Activated CD8-positive, alpha-beta T cell treated with anti-CD3 and anti-CD28 coated beads for 36 hours (primary cell): Measurements from ENCODE around the gene SPSB4. TPM values are rescaled to one million over a fixed set of nuclear protein-coding genes. Genes with fewer than 3 reads are reported as not detected.

ENCODE experiments used
- ATAC-seq: fragments of 200-7000 bp; cut with Tn5 transposase; one replicate; pipeline ENCODE4 v1.10.0; 2021; ENCODE audit warnings: mild to moderate bottlenecking, moderate library complexity
- CTCF ChIA-PET: fragments of 350-600 bp; sonication (Branson Sonifier 250); formaldehyde crosslinking; loops from one replicate; lab custom pipeline; 2021; ENCODE audit warnings: antibody characterized with exemption; lab: Charles Lee
- POLR2A ChIA-PET: fragments of 350-600 bp; sonication (Branson Sonifier 250); formaldehyde crosslinking; loops from one replicate; lab custom pipeline; 2021; ENCODE audit warnings: antibody characterized with exemption; lab: Charles Lee
- DNase-seq: peaks from one replicate; pipeline ENCODE4 v3.0.0-alpha.2; 2020
- H3K27ac Mint-ChIP-seq: one replicate; pipeline ENCODE4 v1.8.0; 2021; ENCODE audit warnings: mild to moderate bottlenecking, mixed read lengths
- H3K27me3 Mint-ChIP-seq: one replicate; pipeline ENCODE4 v1.8.0; 2021; ENCODE audit warnings: mixed read lengths
- H3K36me3 Mint-ChIP-seq: one replicate; pipeline ENCODE4 v1.8.0; 2021; ENCODE audit warnings: low read depth, mixed read lengths
- H3K4me1 Mint-ChIP-seq: one replicate; pipeline ENCODE4 v1.8.0; 2021; ENCODE audit warnings: low read depth, mixed read lengths
- H3K4me3 Mint-ChIP-seq: one replicate; pipeline ENCODE4 v1.8.0; 2021; ENCODE audit warnings: mild to moderate bottlenecking, moderate library complexity, mixed read lengths
- H3K9me3 Mint-ChIP-seq: one replicate; pipeline ENCODE4 v1.8.0; 2021; ENCODE audit warnings: mixed read lengths
- CTCF ChIP-seq: fragments of 200-600 bp; IDR thresholded peaks from one replicate; pipeline ENCODE4 v1.8.0; 2022; ENCODE audit warnings: antibody characterized with exemption, mild to moderate bottlenecking
- intact Hi-C: fragments of 100-400 bp; cut with micrococcal nuclease; formaldehyde crosslinking; loops from one replicate; pipeline ENCODE4 v1.10.0; 2022
- total RNA-seq, 2 experiments: library from RNA; stranded (reverse); gene quantifications; one replicate each; pipeline ENCODE4 v1.2.3, GENCODE V29; 2021

Gene SPSB4
- total RNA-seq, 2 experiments from 2014 or later: not detected

- no peaks in the 10 kb centered on the region for H3K36me3 Mint-ChIP-seq
- no peaks in the 10 kb centered on the region for H3K9me3 Mint-ChIP-seq
- DNase-seq: no peak
- no peak for ATAC-seq
- intact Hi-C loops: no loop called here
- CTCF ChIA-PET: interaction anchor here (1.0 to 2.0 kb wide), 2 partner anchors 11 to 75 kb away, joined by 3 to 7 read pairs; no protein-coding TSS in a partner anchor
- POLR2A ChIA-PET: no interaction called here
- H3K27me3 Mint-ChIP-seq: peaks cover 2% of the 10 kb centered on the region
- H3K4me1 Mint-ChIP-seq: no peaks in the 10 kb centered on the region
- H3K4me3 Mint-ChIP-seq: no peak overlapping the region
- no peak overlapping the region for H3K27ac Mint-ChIP-seq
- TF ChIP-seq CTCF: no peak
These were observed 35.0 kb downstream of the SPSB4 start for GRCh38 chr3:141086188-141086587.

- DNase-seq (no peak), ATAC-seq (no peak)
- Mint-ChIP-seq H3K27ac (no peak overlapping the region), H3K27me3 (peaks cover 2% of the 10 kb centered on the region), H3K4me3 (no peak overlapping the region), H3K9me3 (no peaks in the 10 kb centered on the region), H3K36me3 (no peaks in the 10 kb centered on the region), H3K4me1 (no peaks in the 10 kb centered on the region)
- ChIA-PET POLR2A (no interaction called here), CTCF (interaction anchor here (1.2 kb wide), 1 partner anchor 27 kb away, joined by 3 read pairs; no protein-coding TSS in a partner anchor)
- intact Hi-C loops: no loop called here
- no peak for TF ChIP-seq CTCF
These were observed 36.1 kb downstream of the SPSB4 start for GRCh38 chr3:141087076-141087777.

GRCh38 chr3:141087778-141088130 lies 36.6 kb downstream of the SPSB4 start:
- CTCF ChIA-PET: interaction anchor here (1.2 kb wide), 1 partner anchor 27 kb away, joined by 3 read pairs; no protein-coding TSS in a partner anchor
- DNase-seq (no peak), ATAC-seq (no peak)
- peaks cover 2% of the 10 kb centered on the region for H3K27me3 Mint-ChIP-seq
- H3K9me3 Mint-ChIP-seq: no peaks in the 10 kb centered on the region
- POLR2A ChIA-PET: no interaction called here
- no peaks in the 10 kb centered on the region for H3K4me1 Mint-ChIP-seq
- no peaks in the 10 kb centered on the region for H3K36me3 Mint-ChIP-seq
- intact Hi-C loops: no loop called here
- H3K27ac Mint-ChIP-seq: no peak overlapping the region
- H3K4me3 Mint-ChIP-seq: no peak overlapping the region
- no peak for TF ChIP-seq CTCF

GRCh38 chr3:141089339-141090152 lies 38.4 kb downstream of the SPSB4 start:
- no peak overlapping the region for H3K4me3 Mint-ChIP-seq
- ATAC-seq (no peak), DNase-seq (no peak)
- H3K27ac Mint-ChIP-seq: no peak overlapping the region
- H3K36me3 Mint-ChIP-seq: no peaks in the 10 kb centered on the region
- H3K27me3 Mint-ChIP-seq: peaks cover 2% of the 10 kb centered on the region
- intact Hi-C loops: no loop called here
- TF ChIP-seq CTCF: no peak
- ChIA-PET CTCF (no interaction called here), POLR2A (no interaction called here)
- no peaks in the 10 kb centered on the region for H3K4me1 Mint-ChIP-seq
- no peaks in the 10 kb centered on the region for H3K9me3 Mint-ChIP-seq

GRCh38 chr3:141091426-141091825 lies 40.3 kb downstream of the SPSB4 start:
- intact Hi-C loops: no loop called here
- Mint-ChIP-seq H3K27me3 (no peaks in the 10 kb centered on the region), H3K36me3 (no peaks in the 10 kb centered on the region), H3K4me3 (no peak overlapping the region), H3K9me3 (no peaks in the 10 kb centered on the region), H3K27ac (no peak overlapping the region), H3K4me1 (no peaks in the 10 kb centered on the region)
- ChIA-PET CTCF (no interaction called here), POLR2A (no interaction called here)
- no peak for DNase-seq
- TF ChIP-seq CTCF: no peak
- no peak for ATAC-seq
